ENCODE data around the gene PSMD13.

Gene PSMD13

DNA sequence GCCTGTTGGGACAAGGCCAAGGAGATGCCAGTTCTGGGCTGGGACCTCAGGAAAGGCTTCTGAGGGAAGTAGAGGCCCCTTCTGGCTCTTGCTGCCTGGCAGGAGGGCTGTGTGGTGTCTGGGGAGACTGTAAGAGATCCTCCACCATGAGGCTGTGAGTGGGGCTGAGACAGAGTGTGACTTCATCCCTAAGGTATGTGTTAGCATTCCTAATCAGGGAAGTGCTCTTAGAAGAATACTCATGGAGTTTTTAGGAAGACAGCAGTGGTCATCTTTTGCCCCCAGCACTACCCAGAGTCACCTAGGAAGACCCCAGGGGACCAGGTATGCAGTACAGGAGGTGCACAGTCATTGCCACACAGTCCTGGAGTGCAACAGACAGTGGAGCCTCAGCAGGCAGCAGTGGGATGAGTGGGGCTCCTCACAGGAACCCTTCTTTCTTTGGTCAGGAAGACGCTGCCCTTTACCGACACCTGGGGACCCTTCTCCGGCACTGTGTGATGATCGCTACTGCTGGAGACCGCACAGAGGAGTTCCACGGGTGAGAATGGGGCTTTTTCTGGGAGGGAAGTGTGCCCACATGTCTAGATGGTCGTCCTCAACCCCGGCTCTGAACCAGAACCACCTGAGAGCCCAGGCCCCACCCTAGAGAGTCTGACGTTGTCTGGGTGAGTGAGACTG is 26.5 kb upstream of the PSMD13 start:
- TF ChIP-seq, protein P1, sequence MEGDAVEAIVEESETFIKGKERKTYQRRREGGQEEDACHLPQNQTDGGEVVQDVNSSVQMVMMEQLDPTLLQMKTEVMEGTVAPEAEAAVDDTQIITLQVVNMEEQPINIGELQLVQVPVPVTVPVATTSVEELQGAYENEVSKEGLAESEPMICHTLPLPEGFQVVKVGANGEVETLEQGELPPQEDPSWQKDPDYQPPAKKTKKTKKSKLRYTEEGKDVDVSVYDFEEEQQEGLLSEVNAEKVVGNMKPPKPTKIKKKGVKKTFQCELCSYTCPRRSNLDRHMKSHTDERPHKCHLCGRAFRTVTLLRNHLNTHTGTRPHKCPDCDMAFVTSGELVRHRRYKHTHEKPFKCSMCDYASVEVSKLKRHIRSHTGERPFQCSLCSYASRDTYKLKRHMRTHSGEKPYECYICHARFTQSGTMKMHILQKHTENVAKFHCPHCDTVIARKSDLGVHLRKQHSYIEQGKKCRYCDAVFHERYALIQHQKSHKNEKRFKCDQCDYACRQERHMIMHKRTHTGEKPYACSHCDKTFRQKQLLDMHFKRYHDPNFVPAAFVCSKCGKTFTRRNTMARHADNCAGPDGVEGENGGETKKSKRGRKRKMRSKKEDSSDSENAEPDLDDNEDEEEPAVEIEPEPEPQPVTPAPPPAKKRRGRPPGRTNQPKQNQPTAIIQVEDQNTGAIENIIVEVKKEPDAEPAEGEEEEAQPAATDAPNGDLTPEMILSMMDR (IDR thresholded peaks at IDR 0.05; ENCODE audit: control insufficient read depth, extremely low read depth, insufficient read depth): no peak
- peak overlapping the region; percentile 88; the same call in 1 of the 2 replicates for H3K4me3 ChIP-seq (ENCODE audit: low read depth, low read length)
- DNase-seq (ENCODE audit: low read depth): no peak

DNA sequence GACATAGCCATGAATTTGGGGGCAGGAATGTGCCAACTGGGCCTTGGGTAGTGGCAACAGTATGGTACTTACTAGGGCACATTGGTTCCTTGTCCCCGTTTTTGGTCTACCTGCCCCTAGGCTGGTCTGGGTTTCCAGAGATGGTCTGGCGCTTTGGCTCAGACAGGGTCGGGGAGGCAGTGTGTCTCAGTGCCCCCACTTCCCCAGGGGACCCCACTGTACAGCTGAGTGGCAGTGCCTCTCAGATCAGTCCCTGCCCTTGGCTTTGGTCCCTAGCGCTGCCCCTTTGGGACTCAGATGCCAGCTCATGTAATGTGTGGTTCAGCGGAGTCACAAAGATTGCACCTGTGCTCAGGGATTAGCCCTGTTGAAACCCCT is 26.0 kb upstream of the PSMD13 start:
- TF ChIP-seq, protein P1 (IDR thresholded peaks at IDR 0.05; ENCODE audit: control insufficient read depth, extremely low read depth, insufficient read depth): no peak

DNA sequence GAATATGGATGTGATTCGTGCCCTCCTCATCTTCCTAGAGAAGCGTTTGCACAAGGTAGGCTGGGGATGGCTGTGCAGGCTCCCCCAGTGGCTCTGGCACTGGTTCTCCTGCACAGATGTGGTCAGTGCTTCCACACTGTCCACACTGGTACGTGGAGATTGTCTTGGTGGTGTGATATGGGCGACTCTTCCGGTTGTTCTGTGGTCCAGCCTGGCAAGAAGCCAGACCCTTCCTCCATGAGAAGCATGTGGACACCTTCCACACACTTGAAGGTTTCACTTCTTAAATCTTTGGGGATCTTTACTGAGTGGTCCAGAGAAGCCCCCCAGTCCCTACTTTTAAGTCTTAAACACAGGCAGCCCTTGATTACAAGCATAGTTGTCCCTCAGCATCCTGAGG is 25.5 kb upstream of the PSMD13 start:
- H3K4me3 ChIP-seq (ENCODE audit: low read depth, low read length): no peak overlapping the region
- TF ChIP-seq, protein P1 (IDR thresholded peaks at IDR 0.05; ENCODE audit: control insufficient read depth, extremely low read depth, insufficient read depth): no peak

More for the DNA sequence above, 26.0 kb upstream of the PSMD13 start:
- no peak for DNase-seq (ENCODE audit: low read depth)
- H3K4me3 ChIP-seq (ENCODE audit: low read depth, low read length): no peak overlapping the region

DNA sequence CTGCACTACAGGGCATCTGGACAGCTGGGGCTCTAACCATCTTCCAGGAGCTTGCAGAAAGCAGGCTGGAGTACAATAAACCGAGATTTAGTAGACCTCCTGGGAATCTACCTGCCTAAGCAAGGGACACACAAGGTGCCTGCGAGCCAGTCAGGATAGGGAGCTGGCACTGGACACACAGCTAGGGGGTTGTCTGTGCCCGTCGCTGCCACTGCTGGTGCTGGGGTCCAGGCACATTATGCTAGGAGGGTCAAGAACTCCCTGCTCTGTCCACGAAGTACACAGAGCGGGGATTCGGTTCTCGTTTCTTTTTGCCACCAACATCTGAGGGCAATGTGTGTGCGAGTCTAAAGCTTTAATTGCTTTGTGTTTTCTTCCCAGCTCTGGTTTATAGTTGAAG is 25.0 kb upstream of the PSMD13 start:
- TF ChIP-seq, protein P1 (IDR thresholded peaks at IDR 0.05; ENCODE audit: control insufficient read depth, extremely low read depth, insufficient read depth): no peak
- DNase-seq (ENCODE audit: low read depth): no peak
- no peak overlapping the region for H3K4me3 ChIP-seq (ENCODE audit: low read depth, low read length)

More for the DNA sequence above, 25.5 kb upstream of the PSMD13 start:
- DNase-seq (ENCODE audit: low read depth): no peak

DNA sequence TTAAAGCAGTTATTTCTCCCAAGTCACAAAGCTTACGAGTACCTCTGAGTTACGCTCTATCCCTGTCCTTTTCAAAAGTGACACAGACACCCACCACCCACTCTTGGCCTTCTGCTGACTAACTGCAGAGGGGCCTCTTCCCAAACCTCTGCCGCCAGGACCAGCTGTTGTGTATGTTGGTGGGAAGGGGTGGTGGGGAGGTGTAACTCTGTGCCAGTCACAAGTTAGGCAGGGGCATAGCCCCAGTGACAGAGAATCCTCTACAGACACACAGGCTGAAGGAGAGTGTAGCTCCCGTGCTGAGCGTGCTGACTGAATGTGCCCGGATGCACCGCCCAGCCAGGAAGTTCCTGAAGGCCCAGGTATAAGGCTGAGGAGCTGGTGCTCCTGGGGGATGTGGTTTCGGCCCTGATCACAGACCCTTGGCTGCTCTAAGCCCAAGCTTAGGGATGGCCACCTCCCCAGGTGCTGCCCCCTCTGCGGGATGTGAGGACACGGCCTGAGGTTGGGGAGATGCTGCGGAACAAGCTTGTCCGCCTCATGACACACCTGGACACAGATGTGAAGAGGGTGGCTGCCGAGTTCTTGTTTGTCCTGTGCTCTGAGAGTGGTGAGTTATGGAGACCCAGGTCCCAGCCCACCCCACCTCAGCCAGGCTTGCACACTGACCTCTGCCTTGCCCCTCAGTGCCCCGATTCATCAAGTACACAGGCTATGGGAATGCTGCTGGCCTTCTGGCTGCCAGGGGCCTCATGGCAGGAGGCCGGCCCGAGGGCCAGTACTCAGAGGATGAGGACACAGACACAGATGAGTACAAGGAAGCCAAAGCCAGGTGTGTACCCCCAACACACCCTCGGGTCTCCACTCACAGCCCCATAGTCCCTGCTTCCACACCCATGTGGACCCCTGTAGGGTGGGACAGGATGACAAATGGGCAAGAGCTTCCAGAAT is 24.4 kb upstream of the PSMD13 start:
- no peak for DNase-seq (ENCODE audit: low read depth)
- no peak overlapping the region for H3K4me3 ChIP-seq (ENCODE audit: low read depth, low read length)
- TF ChIP-seq, protein P1 (IDR thresholded peaks at IDR 0.05; ENCODE audit: control insufficient read depth, extremely low read depth, insufficient read depth): no peak

DNA sequence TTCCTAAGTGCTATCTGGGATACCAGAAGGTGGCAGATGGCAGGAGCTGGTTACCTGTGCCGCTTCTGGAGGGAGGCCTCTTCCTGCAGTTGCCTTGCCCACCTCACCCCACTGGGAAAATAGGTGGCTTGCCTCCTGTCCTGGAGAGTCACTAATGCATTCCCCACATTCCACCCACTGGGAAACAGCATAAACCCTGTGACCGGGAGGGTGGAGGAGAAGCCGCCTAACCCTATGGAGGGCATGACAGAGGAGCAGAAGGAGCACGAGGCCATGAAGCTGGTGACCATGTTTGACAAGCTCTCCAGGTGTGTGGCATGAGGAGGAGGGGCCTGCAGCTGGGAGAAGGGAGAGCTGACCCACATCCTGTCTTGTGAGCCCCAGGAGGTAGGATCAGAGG is 23.7 kb upstream of the PSMD13 start:
- H3K4me3 ChIP-seq (ENCODE audit: low read depth, low read length): no peak overlapping the region
- TF ChIP-seq, protein P1 (IDR thresholded peaks at IDR 0.05; ENCODE audit: control insufficient read depth, extremely low read depth, insufficient read depth): no peak
- DNase-seq (ENCODE audit: low read depth): no peak

Measured in LNCaP clone FGC (cell line).